Measurements from ENCODE around the gene EHHADH.

DNA sequence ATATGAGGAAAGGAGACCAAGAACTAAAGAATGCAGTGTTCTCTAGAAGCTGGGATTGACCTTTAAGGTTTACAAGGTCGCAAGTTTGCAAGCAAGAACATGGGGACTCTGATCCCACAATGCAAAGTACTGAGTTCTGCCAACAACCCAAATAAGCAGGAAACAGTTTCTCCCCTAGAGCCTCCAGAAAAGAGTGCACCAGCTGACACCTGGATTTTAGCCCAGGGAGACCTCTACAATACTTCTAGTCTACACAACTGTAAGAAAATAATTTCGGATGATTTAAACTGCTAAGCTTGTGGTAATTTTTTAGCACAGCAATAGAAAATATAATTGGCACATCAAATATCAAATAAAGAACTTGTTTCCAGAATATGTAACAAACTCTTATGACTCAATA is 46.4 kb downstream of the EHHADH start:
- TF ChIP-seq, protein P1, sequence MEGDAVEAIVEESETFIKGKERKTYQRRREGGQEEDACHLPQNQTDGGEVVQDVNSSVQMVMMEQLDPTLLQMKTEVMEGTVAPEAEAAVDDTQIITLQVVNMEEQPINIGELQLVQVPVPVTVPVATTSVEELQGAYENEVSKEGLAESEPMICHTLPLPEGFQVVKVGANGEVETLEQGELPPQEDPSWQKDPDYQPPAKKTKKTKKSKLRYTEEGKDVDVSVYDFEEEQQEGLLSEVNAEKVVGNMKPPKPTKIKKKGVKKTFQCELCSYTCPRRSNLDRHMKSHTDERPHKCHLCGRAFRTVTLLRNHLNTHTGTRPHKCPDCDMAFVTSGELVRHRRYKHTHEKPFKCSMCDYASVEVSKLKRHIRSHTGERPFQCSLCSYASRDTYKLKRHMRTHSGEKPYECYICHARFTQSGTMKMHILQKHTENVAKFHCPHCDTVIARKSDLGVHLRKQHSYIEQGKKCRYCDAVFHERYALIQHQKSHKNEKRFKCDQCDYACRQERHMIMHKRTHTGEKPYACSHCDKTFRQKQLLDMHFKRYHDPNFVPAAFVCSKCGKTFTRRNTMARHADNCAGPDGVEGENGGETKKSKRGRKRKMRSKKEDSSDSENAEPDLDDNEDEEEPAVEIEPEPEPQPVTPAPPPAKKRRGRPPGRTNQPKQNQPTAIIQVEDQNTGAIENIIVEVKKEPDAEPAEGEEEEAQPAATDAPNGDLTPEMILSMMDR (IDR thresholded peaks at IDR 0.05; ENCODE audit: extremely low read depth in 1 of 2, insufficient read depth in 1 of 2, low read depth in 1 of 2, low read length in 2 of 2): no peak
- TF ChIP-seq JUN (IDR thresholded peaks at IDR 0.05; ENCODE audit: borderline replicate concordance, insufficient read depth, insufficient read length, low read depth): no peak
- no peak for TF ChIP-seq EZH2 (IDR thresholded peaks at IDR 0.05; ENCODE audit: borderline replicate concordance, low read depth, low read length, severe bottlenecking)
- TF ChIP-seq POLR2A (IDR thresholded peaks at IDR 0.05; ENCODE audit: low read depth, low read length): no peak

Measured in endothelial cell of umbilical vein (primary cell).